ENCODE data around the gene BCL7A. TPM values are rescaled to one million over a fixed set of nuclear protein-coding genes. Genes with fewer than 3 reads are reported as not detected.

BCL7A gene
- total and polyA plus RNA-seq, 2 of the 8 experiments (the other 6 are each of a cell fraction or from before 2014, with no cell fraction given) = 11.9 to 12.7 TPM

- TF ChIP-seq YY1 (IDR thresholded peaks at IDR 0.05; ENCODE audit: low read depth, low read length) (0 out of 2 replicates have a peak, but pooled peaks have one; percentile 7), TAF1 (IDR thresholded peaks at IDR 0.05; ENCODE audit: low read depth, low read length) (peak; percentile 49), FOSL1 (IDR thresholded peaks at IDR 0.05; ENCODE audit: insufficient read depth, low read depth, low read length) (no peak), RFX5 (IDR thresholded peaks at IDR 0.05; ENCODE audit: borderline replicate concordance, low read depth, low read length) (no peak), JUN (IDR thresholded peaks at IDR 0.05; ENCODE audit: low read depth, low read length) (no peak), HDAC6 (IDR thresholded peaks at IDR 0.05; ENCODE audit: low read depth, low read length) (no peak), POLR2A (IDR thresholded peaks at IDR 0.05; ENCODE audit: control extremely low read depth in 1 of 2, low read depth in 2 of 2, low read length in 2 of 2) (no peak), NANOG (IDR thresholded peaks at IDR 0.05; ENCODE audit: insufficient read depth, low read depth, low read length, poor library complexity, severe bottlenecking) (no peak), SIRT6 (IDR thresholded peaks at IDR 0.05; ENCODE audit: low read length) (no peak), SP2 (IDR thresholded peaks at IDR 0.05; ENCODE audit: low read length) (no peak), SUZ12 (IDR thresholded peaks at IDR 0.05; ENCODE audit: low read length) (no peak), POU5F1 (IDR thresholded peaks at IDR 0.05; ENCODE audit: low read depth, low read length) (no peak), KDM5A (IDR thresholded peaks at IDR 0.05; ENCODE audit: low read length) (no peak), MAFK (IDR thresholded peaks at IDR 0.05; ENCODE audit: low read depth, low read length) (no peak), POLR2AphosphoS5 (IDR thresholded peaks at IDR 0.05; ENCODE audit: low read depth, low read length) (no peak), CHD2 (IDR thresholded peaks at IDR 0.05; ENCODE audit: low read length) (no peak), SP4 (IDR thresholded peaks at IDR 0.05; ENCODE audit: low read length) (no peak), TEAD4 (IDR thresholded peaks at IDR 0.05; ENCODE audit: low read depth, low read length) (no peak), USF2 (IDR thresholded peaks at IDR 0.05; ENCODE audit: low read length) (no peak), GABPA (IDR thresholded peaks at IDR 0.05; ENCODE audit: borderline replicate concordance, insufficient read depth, low read length) (no peak), CHD1 (IDR thresholded peaks at IDR 0.05; ENCODE audit: low read depth, low read length) (no peak)
These were observed at the start of gene BCL7A (continued) for GRCh38 chr12:122021822-122022392.
